Colonic mucosa (tissue), 4 donors: ENCODE results near the gene CELSR1. TPM values are rescaled to one million over a fixed set of nuclear protein-coding genes. Genes with fewer than 3 reads are reported as not detected.
A peak's percentile ranks its signal among the peaks of the same experiment; 100 is the strongest.

Experiments
- DNase-seq: peaks from one replicate; pipeline ENCODE4 v3.0.0-alpha.2; 2020
- H3K27ac ChIP-seq: fragments of 200-600 bp; one replicate; pipeline ENCODE4 v1.8.0; 2021
- H3K27me3 ChIP-seq: fragments of 200-600 bp; one replicate; pipeline ENCODE4 v1.8.0; 2021
- H3K36me3 ChIP-seq: fragments of 200-600 bp; one replicate; pipeline ENCODE4 v1.8.0; 2021
- H3K4me1 ChIP-seq: fragments of 200-600 bp; one replicate; pipeline ENCODE4 v1.8.0; 2021; ENCODE audit warnings: mild to moderate bottlenecking
- H3K4me3 ChIP-seq: fragments of 200-600 bp; one replicate; pipeline ENCODE4 v1.8.0; 2021
- H3K9ac ChIP-seq, 2 donors: one replicate each; pipeline ENCODE4 v1.7.0; 2013; ENCODE audit warnings: control low read depth in 2 of 2, low read depth in 2 of 2, low read length in 2 of 2
- H3K9me3 ChIP-seq: fragments of 200-600 bp; one replicate; pipeline ENCODE4 v1.8.0; 2021
- intact Hi-C: fragments of 100-400 bp; cut with DNase I; formaldehyde crosslinking; loops from one replicate; pipeline ENCODE4 v1.14.1; 2022
- total RNA-seq, 2 donors: library from RNA; stranded (reverse); fragmentation: NEBNext Ultra II Directional in 1 of 2; extraction: Animal tissue kit (Norgen Biotek cat#: 25700) in 1 of 2; gene quantifications; one replicate each; pipeline ENCODE4 v1.2.1, GENCODE V29; 2021
- TF ChIP-seq, protein P1 (sequence below): fragments of 200-600 bp; IDR thresholded peaks from one replicate; pipeline ENCODE4 v1.8.0; 2022; ENCODE audit warnings: antibody characterized with exemption, mild to moderate bottlenecking
- donor health status: healthy.
- donor health status: DM: no; HTN: no; CAD: no.
- donor health status: DM: no; HTN: no; CAD: no.

Gene CELSR1
- total RNA-seq, 2 donors from 2014 or later, result 2.7 to 7.8 TPM

DNA sequence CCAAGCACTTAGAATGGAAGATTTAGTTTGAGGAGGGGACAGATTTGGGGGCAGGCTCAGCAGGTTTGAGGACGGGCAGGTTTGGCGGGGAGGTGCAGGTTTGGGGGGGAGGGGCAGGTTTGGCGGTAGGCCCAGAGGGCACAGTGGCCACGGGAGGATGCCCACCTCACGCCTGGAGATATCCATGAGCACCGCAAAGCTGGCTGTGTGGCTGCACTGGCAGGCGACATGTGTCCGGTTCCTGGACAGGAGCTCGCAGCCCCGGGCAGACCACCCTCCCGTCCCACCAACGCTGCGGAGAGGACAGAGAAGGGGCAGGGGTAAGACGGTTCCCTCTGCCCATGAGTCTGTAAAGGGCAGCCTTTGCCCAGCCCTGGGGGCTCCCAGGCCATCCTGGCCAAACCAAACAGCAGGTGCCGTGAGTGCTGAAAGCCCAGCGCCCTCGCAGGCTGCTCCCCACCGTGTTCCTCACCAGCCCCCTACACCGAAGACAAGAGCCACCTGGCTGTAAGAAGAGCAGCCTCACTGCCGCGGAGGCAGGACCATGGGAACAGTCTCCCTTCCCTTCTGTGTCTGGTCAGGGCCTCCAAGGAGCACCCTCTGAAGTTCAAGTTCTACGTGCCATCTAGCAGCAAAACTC is 158.9 kb downstream of the CELSR1 start:
- intact Hi-C loops, result no loop called here
- Histone ChIP-seq H3K4me3 (no peak overlapping the region), H3K4me1 (peaks cover 14% of the 10 kb centered on the region), H3K9ac (peak overlapping the region; percentile 17 to 32), H3K36me3 (no peaks in the 10 kb centered on the region), H3K27ac (peak overlapping the region; percentile 53), H3K9me3 (no peaks in the 10 kb centered on the region), H3K27me3 (no peaks in the 10 kb centered on the region)
- TF ChIP-seq, protein P1, sequence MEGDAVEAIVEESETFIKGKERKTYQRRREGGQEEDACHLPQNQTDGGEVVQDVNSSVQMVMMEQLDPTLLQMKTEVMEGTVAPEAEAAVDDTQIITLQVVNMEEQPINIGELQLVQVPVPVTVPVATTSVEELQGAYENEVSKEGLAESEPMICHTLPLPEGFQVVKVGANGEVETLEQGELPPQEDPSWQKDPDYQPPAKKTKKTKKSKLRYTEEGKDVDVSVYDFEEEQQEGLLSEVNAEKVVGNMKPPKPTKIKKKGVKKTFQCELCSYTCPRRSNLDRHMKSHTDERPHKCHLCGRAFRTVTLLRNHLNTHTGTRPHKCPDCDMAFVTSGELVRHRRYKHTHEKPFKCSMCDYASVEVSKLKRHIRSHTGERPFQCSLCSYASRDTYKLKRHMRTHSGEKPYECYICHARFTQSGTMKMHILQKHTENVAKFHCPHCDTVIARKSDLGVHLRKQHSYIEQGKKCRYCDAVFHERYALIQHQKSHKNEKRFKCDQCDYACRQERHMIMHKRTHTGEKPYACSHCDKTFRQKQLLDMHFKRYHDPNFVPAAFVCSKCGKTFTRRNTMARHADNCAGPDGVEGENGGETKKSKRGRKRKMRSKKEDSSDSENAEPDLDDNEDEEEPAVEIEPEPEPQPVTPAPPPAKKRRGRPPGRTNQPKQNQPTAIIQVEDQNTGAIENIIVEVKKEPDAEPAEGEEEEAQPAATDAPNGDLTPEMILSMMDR, result no peak
- no peak for DNase-seq

DNA sequence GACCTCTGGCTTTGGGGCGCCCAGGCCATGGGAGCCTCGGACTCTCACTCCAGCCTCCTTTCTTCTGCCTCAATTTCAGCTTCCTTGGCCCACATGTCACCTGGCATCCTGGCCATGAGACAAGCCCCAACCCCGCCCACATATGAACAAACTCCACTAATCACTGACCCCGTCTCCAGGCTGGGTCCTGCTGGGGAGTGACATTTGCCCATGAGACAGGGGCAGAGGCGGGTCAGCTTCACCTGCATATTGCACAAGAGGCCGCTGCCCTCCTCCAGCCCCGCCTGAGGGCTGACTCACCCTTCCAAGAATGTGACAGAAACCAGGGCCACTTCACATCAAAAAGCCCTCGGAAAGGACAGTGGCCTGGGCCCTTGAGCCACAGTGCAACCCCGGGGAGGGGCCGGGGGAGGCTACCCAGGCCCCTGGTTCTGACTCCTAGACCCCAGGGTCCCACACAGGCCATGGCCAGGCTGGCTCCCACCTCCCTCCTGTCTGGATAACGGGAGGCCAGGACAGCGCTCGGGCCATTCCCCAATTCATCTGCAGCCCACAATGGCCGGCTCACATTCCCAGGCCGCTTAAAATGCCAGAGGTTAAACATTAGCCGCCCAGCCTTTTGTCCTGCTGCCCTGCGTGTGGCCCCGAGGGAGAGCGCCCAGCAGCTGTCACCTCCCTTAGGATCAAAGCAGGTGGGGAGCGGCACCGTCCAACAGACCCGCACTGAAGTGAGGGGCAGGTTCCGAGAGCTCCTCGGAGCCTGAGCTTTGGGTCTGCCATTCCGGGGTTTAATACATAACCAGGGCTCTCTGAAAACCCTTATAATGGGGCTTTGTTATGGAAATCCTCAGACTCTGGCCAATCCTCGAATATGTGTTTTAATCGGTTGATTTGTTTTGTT is 159.6 kb downstream of the CELSR1 start:
- Histone ChIP-seq H3K9ac (peak overlapping the region in 1 of 2 donors; percentile 52), H3K4me1 (peaks cover 14% of the 10 kb centered on the region), H3K9me3 (no peaks in the 10 kb centered on the region), H3K27me3 (no peaks in the 10 kb centered on the region), H3K4me3 (no peak overlapping the region), H3K27ac (peak overlapping the region; percentile 53), H3K36me3 (no peaks in the 10 kb centered on the region)
- DNase-seq, result peak; percentile 81
- TF ChIP-seq, protein P1, result no peak
- intact Hi-C loops, result no loop called here

DNA sequence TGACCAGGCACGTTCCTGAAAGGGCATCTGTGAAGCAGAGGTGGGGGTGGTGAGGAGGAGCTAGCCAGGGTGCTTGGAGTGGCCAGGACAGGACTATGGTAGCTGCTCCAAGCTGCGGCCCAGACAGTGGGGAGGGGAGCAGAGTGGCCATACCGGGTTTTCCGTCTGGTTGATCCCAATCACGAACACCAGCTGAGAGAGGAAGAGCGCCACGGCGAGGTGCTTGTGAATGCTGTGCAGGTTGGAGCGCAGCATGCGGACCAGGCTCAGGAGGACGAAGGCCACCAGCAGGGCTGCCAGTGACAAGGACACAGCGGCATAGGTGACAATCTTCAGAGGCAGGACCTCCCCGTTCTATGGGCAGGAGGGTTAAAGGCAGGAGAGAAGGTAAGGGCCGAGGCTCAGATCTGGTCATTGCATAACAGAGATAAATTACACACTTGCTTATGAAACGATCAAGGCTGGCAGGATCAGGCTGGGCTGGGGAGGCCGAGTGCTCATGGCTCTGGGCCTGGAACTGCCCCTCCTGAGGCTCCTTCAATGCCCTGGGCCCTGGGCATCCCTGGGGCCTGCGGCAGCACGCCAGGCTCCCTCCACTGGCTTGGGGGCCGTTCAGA is 160.4 kb downstream of the CELSR1 start:
- Histone ChIP-seq H3K9ac (peak overlapping the region in 1 of 2 donors; percentile 52), H3K9me3 (no peaks in the 10 kb centered on the region), H3K4me1 (peaks cover 14% of the 10 kb centered on the region), H3K27me3 (no peaks in the 10 kb centered on the region), H3K4me3 (no peak overlapping the region), H3K36me3 (no peaks in the 10 kb centered on the region), H3K27ac (peak overlapping the region; percentile 53)
- intact Hi-C loops, result no loop called here
- TF ChIP-seq, protein P1, result no peak
- DNase-seq, result no peak

DNA sequence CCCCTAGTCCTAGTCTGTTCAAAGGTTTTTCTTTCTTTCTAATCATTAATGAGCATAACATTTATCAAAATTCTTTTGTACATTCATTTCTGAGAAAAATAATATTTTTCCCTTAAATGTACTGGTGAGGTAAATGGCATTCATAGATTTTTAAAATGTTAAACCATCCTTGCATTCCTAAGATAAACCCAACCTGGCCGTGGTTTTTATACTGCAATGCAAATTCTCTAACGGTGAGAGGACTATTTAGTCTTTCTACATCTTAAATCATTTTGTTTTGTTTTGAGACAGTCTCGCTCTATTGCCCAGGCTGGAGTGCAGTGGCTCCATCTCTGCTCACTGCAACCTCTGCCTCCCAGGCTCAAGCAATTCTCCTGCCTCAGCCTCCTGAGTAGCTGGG is 161.3 kb downstream of the CELSR1 start:
- TF ChIP-seq, protein P1, result no peak
- no peak overlapping the region for H3K9ac ChIP-seq
- H3K27ac ChIP-seq, result no peak overlapping the region
- intact Hi-C loops, result no loop called here
- no peak for DNase-seq
- H3K4me1 ChIP-seq, result peaks cover 14% of the 10 kb centered on the region
- no peaks in the 10 kb centered on the region for H3K9me3 ChIP-seq
- H3K27me3 ChIP-seq, result no peaks in the 10 kb centered on the region
- no peaks in the 10 kb centered on the region for H3K36me3 ChIP-seq
- no peak overlapping the region for H3K4me3 ChIP-seq

DNA sequence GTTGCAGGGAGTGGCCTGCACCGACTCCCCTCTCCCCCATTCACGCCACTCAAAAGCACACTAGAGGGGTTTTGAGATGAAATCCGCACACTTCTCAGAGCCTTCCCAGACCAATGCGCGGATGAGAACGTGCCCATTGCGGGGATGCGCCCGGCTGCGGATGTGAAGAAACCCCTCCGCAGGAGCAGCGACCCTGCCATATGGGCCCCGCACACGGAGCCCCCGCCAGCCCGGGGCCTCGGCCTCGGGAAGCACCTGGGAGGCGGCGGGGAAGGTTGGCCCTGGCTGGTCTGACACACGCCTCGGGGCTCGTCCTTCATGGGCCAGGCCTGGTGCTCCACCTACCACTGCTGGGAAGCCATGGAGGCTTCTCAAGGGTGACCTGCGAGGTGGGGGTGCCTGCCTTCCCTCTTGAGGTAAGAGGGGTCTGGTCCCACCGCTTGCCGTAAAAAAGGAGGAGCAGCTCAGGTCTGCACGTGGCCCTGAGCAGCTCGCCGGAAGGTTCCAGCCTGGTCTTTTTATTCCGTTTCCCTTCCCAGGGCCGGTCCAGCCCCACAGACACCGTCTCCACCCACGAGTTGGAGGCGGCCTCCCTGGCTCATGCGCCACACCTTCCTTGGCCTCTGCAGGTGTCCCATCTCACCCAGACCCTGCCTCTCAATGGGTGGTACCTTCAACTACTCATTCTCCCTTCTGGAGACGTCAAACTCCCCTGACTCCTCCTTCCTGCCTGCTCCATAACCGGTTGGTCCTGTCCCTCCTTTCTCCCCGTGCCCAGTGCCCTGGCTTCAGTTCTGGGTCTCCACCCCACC is 162.6 kb downstream of the CELSR1 start:
- no peaks in the 10 kb centered on the region for H3K9me3 ChIP-seq
- intact Hi-C loops, result no loop called here
- no peaks in the 10 kb centered on the region for H3K27me3 ChIP-seq
- no peak overlapping the region for H3K4me3 ChIP-seq
- TF ChIP-seq, protein P1, result no peak
- no peaks in the 10 kb centered on the region for H3K36me3 ChIP-seq
- peak; percentile 93 for DNase-seq
- peak overlapping the region; percentile 84 for H3K27ac ChIP-seq
- H3K4me1 ChIP-seq, result peaks cover 18% of the 10 kb centered on the region
- H3K9ac ChIP-seq, result peak overlapping the region; percentile 19 to 37
